ENCODE results near the gene SLC12A6.
A peak's percentile ranks its signal among the peaks of the same experiment; 100 is the strongest.

The SLC12A6 gene

DNA sequence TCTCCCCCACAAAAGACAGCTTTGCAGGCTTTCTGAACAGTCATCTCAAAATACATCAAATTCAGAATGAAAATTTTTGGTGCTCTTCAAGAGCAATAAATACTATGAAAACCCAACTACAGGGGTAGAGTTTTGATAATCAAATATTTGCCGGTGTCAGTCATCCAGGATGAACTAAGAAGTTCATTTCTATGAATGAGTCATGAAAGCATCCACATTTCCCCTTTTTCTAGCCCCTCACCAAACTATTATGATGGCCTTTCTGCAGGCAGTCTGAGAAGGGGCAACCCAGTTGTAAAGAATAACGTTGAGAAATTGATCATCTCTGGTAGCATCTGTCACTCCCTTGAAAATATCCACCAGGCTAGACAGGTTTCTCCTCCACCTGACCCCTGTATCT is 32.5 kb upstream of the SLC12A6 start:
- Histone ChIP-seq H3K9me2 (replicated peaks; ENCODE audit: low read depth, low read length) (no peaks in the 10 kb centered on the region), H3K27me3 (ENCODE audit: insufficient read depth, low read length, poor library complexity, severe bottlenecking) (no peaks in the 10 kb centered on the region), H3K4me1 (ENCODE audit: insufficient read depth, low read length, poor library complexity, severe bottlenecking) (peaks cover 14% of the 10 kb centered on the region), H2AFZ (ENCODE audit: low read length) (no peak overlapping the region), H3K79me2 (ENCODE audit: insufficient read depth, low read length) (peaks cover 28% of the 10 kb centered on the region), H3K4me2 (ENCODE audit: low read depth, low read length, poor library complexity, severe bottlenecking) (no peak overlapping the region), H3K9me3 (ENCODE audit: insufficient read depth, low read depth, low read length) (no peaks in the 10 kb centered on the region), H3K9ac (ENCODE audit: low read depth, low read length, poor library complexity, severe bottlenecking) (no peak overlapping the region), H4K20me1 (ENCODE audit: insufficient read depth, low read length, poor library complexity, severe bottlenecking) (peaks cover 11% of the 10 kb centered on the region), H3K36me3 (ENCODE audit: insufficient read depth, low read length) (no peaks in the 10 kb centered on the region), H3F3A (ENCODE audit: low read depth) (no peaks in the 10 kb centered on the region), H3K4me3 (ENCODE audit: low read length, poor library complexity, severe bottlenecking) (no peak overlapping the region)
- TF ChIP-seq EZH2phosphoT487 (IDR thresholded peaks at IDR 0.05; ENCODE audit: borderline replicate concordance) = no peak
- TF ChIP-seq, protein P1, sequence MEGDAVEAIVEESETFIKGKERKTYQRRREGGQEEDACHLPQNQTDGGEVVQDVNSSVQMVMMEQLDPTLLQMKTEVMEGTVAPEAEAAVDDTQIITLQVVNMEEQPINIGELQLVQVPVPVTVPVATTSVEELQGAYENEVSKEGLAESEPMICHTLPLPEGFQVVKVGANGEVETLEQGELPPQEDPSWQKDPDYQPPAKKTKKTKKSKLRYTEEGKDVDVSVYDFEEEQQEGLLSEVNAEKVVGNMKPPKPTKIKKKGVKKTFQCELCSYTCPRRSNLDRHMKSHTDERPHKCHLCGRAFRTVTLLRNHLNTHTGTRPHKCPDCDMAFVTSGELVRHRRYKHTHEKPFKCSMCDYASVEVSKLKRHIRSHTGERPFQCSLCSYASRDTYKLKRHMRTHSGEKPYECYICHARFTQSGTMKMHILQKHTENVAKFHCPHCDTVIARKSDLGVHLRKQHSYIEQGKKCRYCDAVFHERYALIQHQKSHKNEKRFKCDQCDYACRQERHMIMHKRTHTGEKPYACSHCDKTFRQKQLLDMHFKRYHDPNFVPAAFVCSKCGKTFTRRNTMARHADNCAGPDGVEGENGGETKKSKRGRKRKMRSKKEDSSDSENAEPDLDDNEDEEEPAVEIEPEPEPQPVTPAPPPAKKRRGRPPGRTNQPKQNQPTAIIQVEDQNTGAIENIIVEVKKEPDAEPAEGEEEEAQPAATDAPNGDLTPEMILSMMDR (conservative IDR thresholded peaks at IDR 0.05; ENCODE audit: low read length) = no peak

DNA sequence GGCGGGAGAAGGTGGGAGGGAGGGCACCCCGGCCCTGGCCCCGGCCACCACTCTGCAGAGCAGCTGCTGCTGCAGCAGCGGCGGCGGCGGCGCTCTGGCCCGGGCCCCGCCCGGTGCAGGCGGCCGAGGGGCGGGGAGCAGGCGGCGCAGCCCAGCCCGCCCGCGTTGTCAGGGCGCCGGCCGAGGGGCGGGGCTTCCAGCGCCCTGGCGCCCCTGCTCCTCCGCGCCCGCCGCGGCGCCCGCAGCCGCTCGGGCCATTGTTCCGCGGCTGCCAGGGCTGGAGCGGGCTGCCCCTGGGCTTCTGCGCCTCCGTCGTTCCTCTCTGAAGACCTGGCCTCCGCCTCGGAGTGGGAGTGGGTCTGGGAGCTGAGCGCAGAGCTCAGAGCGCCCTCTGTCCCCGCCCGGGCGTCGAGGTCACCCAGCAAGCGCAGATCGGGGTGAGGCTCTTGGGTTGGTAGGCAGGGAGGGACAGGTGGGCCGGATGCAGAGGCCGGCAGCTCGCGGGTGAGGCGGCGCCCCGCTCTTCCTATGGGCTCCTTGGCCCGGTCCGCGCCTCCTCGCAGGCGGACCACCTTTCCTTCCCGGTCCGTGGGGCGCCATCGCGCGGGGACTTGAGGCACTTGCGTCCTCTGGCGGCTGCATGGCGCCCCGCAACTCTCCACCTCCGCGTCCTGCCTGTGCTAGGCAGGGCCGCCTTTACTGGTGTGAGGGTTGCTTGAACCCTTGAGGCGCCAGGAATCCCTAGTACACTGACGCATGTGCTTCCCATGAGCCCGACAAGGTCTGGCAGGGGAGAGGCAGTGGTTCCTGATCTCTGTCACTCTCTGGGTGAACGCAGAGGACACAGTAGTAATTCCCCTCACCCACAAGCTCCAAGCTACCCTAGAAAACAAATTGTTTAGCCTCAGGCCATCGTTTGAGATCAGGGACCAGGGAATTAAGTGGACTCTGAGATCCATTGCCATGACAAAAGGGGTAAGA is 29.8 kb upstream of the SLC12A6 start, which contains the start of gene LPCAT4:
LPCAT4 (minus strand) TSS at position 96 of the 981 bp plus-strand sequence. CDS start 96 bp downstream, outside the sequence.
- H4K20me1 ChIP-seq (ENCODE audit: insufficient read depth, low read length, poor library complexity, severe bottlenecking) = peaks cover 16% of the 10 kb centered on the region
- H3K79me2 ChIP-seq (ENCODE audit: insufficient read depth, low read length) = peaks cover 43% of the 10 kb centered on the region
- TF ChIP-seq EZH2phosphoT487 (IDR thresholded peaks at IDR 0.05; ENCODE audit: borderline replicate concordance) = no peak
- TF ChIP-seq, protein P1 (conservative IDR thresholded peaks at IDR 0.05; ENCODE audit: low read length) = peak; percentile 91
- peaks cover 36% of the 10 kb centered on the region for H3K4me1 ChIP-seq (ENCODE audit: insufficient read depth, low read length, poor library complexity, severe bottlenecking)
- H3K9me3 ChIP-seq (ENCODE audit: insufficient read depth, low read depth, low read length) = no peaks in the 10 kb centered on the region
- peak within 1 kb of the TSS; percentile 92 for H3K4me3 ChIP-seq (ENCODE audit: low read length, poor library complexity, severe bottlenecking)
- H3K4me2 ChIP-seq (ENCODE audit: low read depth, low read length, poor library complexity, severe bottlenecking) = peak within 1 kb of the TSS; percentile 92
- no peaks in the 10 kb centered on the region for H3F3A ChIP-seq (ENCODE audit: low read depth)
- H3K36me3 ChIP-seq (ENCODE audit: insufficient read depth, low read length) = no peaks in the 10 kb centered on the region
- no peaks in the 10 kb centered on the region for H3K9me2 ChIP-seq (replicated peaks; ENCODE audit: low read depth, low read length)
- peak within 1 kb of the TSS; percentile 92 for H2AFZ ChIP-seq (ENCODE audit: low read length)
- H3K27me3 ChIP-seq (ENCODE audit: insufficient read depth, low read length, poor library complexity, severe bottlenecking) = no peaks in the 10 kb centered on the region
- H3K9ac ChIP-seq (ENCODE audit: low read depth, low read length, poor library complexity, severe bottlenecking) = peak within 1 kb of the TSS; percentile 93

DNA sequence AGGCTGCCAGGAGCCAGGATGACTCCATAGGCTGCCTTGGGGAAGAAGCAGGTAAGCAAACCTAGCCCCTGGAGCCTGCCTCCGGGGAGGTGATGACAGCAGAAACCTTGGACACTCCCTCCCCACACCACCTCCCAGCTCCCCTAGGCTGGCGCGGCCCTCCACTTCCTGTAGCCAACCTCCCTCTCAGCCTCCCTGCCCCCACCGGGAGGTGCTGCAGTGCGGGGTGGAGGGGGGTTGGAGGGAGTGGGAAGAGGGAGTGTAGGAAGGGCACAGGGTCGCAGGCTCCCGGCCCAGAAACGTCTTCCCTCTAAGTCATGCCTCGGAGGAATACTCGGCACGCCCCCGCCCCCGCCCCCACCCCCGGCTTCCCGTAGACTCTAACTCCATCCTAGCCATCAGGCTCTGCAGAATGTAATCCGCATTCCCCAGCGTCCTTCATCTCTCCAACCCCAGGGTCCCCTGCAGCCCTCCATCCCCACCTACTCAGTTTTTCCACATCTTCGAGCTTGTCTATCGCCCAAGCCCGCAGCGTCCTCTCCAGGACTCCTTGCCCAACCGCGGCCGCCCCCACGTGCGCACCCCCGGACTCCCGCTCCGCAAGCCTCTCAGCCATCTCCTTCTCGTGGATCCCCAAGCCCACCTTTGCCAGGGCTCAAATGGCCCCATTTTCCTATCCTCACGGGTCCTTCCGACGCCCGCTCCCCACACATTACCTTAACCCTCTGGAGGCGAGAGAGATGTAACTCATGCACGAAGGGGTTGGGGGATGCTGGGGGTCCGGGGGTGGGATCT is 28.9 kb upstream of the SLC12A6 start:
- Histone ChIP-seq H3K79me2 (ENCODE audit: insufficient read depth, low read length) (peaks cover 43% of the 10 kb centered on the region), H3K4me3 (ENCODE audit: low read length, poor library complexity, severe bottlenecking) (peak overlapping the region; percentile 92), H2AFZ (ENCODE audit: low read length) (peak overlapping the region; percentile 92), H3K4me2 (ENCODE audit: low read depth, low read length, poor library complexity, severe bottlenecking) (peak overlapping the region; percentile 86), H3K9me3 (ENCODE audit: insufficient read depth, low read depth, low read length) (no peaks in the 10 kb centered on the region), H3K9me2 (replicated peaks; ENCODE audit: low read depth, low read length) (no peaks in the 10 kb centered on the region), H3K9ac (ENCODE audit: low read depth, low read length, poor library complexity, severe bottlenecking) (peak overlapping the region; percentile 93), H4K20me1 (ENCODE audit: insufficient read depth, low read length, poor library complexity, severe bottlenecking) (peaks cover 16% of the 10 kb centered on the region), H3F3A (ENCODE audit: low read depth) (no peaks in the 10 kb centered on the region), H3K36me3 (ENCODE audit: insufficient read depth, low read length) (no peaks in the 10 kb centered on the region), H3K27me3 (ENCODE audit: insufficient read depth, low read length, poor library complexity, severe bottlenecking) (no peaks in the 10 kb centered on the region), H3K4me1 (ENCODE audit: insufficient read depth, low read length, poor library complexity, severe bottlenecking) (peaks cover 36% of the 10 kb centered on the region)
- TF ChIP-seq, protein P1 (conservative IDR thresholded peaks at IDR 0.05; ENCODE audit: low read length) = no peak
- no peak for TF ChIP-seq EZH2phosphoT487 (IDR thresholded peaks at IDR 0.05; ENCODE audit: borderline replicate concordance)
